HepG2 (cell line): ENCODE measurements around the gene EIF3L. TPM values are rescaled to one million over a fixed set of nuclear protein-coding genes. Genes with fewer than 3 reads are reported as not detected.

ENCODE experiments used
- ATAC-seq: fragments of 200-7000 bp; cut with Tn5 transposase; 3 replicates; pipeline ENCODE4 v1.9.1; 2020; ENCODE audit warnings: mild to moderate bottlenecking, moderate library complexity
- BruUV-seq: library from RNA; stranded (reverse); fragments of 400-500 nt; replicated peaks from 2 replicates; lab custom pipeline; 2021; lab: Mats Ljungman, UMichigan
- CTCF ChIA-PET: fragments of 300-600 bp; formaldehyde crosslinking; extraction: SDS; loops from one replicate; lab custom pipeline; 2021; ENCODE audit warnings: low total read pairs, inconsistent platforms, low intra/inter-chr PET ratio; lab: Yijun Ruan, JAX
- POLR2A ChIA-PET: fragments of 350-600 bp; sonication (Branson Sonifier 250); formaldehyde crosslinking; loops from one replicate; lab custom pipeline; 2020; ENCODE audit warnings: antibody characterized with exemption, inconsistent platforms; lab: Yijun Ruan, JAX
- DNase-seq: peaks from one replicate; pipeline ENCODE4 v3.0.0-alpha.2; 2015; ENCODE audit warnings: low spot score
- FAIRE-seq: peaks from 3 replicates; lab custom pipeline; 2011; peaks lifted over from hg19 to GRCh38; lab: Jason Lieb, UNC
- H2AFZ ChIP-seq: one replicate; pipeline ENCODE4 v1.6.1; 2011; ENCODE audit warnings: low read length, inconsistent platforms
- H3K27ac ChIP-seq: fragments of 300-600 bp; 3 replicates; pipeline ENCODE4 v1.8.0; 2011; ENCODE audit warnings: mixed run types, mild to moderate bottlenecking, mixed read lengths, low read length, inconsistent platforms; ENCODE audit not compliant: insufficient read depth; ENCODE audit errors: extremely low read length
- H3K27me3 ChIP-seq, 2 experiments: fragments of 200-600 bp in 1 of 2; 2 replicates in 1 of 2; 3 replicates in 1 of 2; pipeline versions ENCODE4 v1.6.0 to v1.8.0; 2011; ENCODE audit warnings: low read length in 2 of 2, mild to moderate bottlenecking in 2 of 2, moderate library complexity in 2 of 2, inconsistent platforms in 1 of 2; ENCODE audit not compliant: insufficient read depth in 2 of 2, control insufficient read depth in 1 of 2
- H3K36me3 ChIP-seq, 2 experiments: fragments of 200-600 bp in 1 of 2; replicated peaks in 1 of 2; 2 replicates in 1 of 2; 3 replicates in 1 of 2; pipeline versions ENCODE4 v1.5.1 to v1.8.0; 2011; ENCODE audit warnings: low read length in 2 of 2, inconsistent platforms in 1 of 2; ENCODE audit not compliant: insufficient read depth in 2 of 2, control insufficient read depth in 1 of 2
- H3K4me1 ChIP-seq: 2 replicates; pipeline ENCODE4 v1.5.1; 2012; ENCODE audit warnings: low read length, inconsistent platforms; ENCODE audit not compliant: insufficient read depth
- H3K4me2 ChIP-seq: 2 replicates; pipeline ENCODE4 v1.6.0; 2011; ENCODE audit warnings: low read depth, low read length, inconsistent platforms
- H3K4me3 ChIP-seq, 3 experiments: fragments of 200-600 bp in 1 of 3; sonication (generic), shearing (Covaris generic) in 1 of 3; replicated peaks in 1 of 3; 2 replicates each; pipeline ENCODE4 v1.5.1; 2011 to 2016; ENCODE audit warnings: low read length in 3 of 3, inconsistent platforms in 2 of 3, low read depth in 2 of 3, mild to moderate bottlenecking in 2 of 3, control low read depth in 1 of 3, mixed read lengths in 1 of 3; ENCODE audit not compliant: insufficient read depth in 1 of 3
- H3K79me2 ChIP-seq: one replicate; pipeline ENCODE4 v1.6.1; 2011; ENCODE audit warnings: low read length, inconsistent platforms; ENCODE audit not compliant: insufficient read depth
- H3K9ac ChIP-seq: 2 replicates; pipeline ENCODE4 v1.6.0; 2011; ENCODE audit warnings: mild to moderate bottlenecking, low read depth, low read length, inconsistent platforms; ENCODE audit not compliant: insufficient read depth
- H3K9me3 ChIP-seq: 2 replicates; pipeline ENCODE4 v1.5.1; 2012; ENCODE audit warnings: mild to moderate bottlenecking, low read length
- H4K20me1 ChIP-seq: 2 replicates; pipeline ENCODE4 v1.6.0; 2011; ENCODE audit warnings: inconsistent platforms, mild to moderate bottlenecking, low read length, moderate library complexity; ENCODE audit not compliant: insufficient read depth
- BCL6 ChIP-seq: IDR thresholded peaks from 2 replicates; pipeline ENCODE4 v1.6.1; 2016; ENCODE audit warnings: missing genetic modification reagents, missing compliant biosample characterization
- CREB1 ChIP-seq, 2 experiments: fragments of 450-650 bp in 1 of 2; IDR thresholded peaks; 2 replicates each; pipeline ENCODE4 v1.6.1; 2016 to 2017; ENCODE audit warnings: control low read depth in 1 of 2, mild to moderate bottlenecking in 1 of 2, missing compliant biosample characterization in 1 of 2, missing genetic modification characterization in 1 of 2
- GTF3A ChIP-seq: sonication (generic); formaldehyde crosslinking; conservative IDR thresholded peaks from 2 replicates; pipeline ENCODE4 v1.4.0; 2020; ENCODE audit warnings: mild to moderate bottlenecking, missing genetic modification reagents
- HOXD1 ChIP-seq: sonication (generic); formaldehyde crosslinking; IDR thresholded peaks from 2 replicates; pipeline ENCODE4 v1.5.0; 2020; ENCODE audit warnings: missing genetic modification reagents
- MED1 ChIP-seq: sonication (generic); formaldehyde crosslinking; IDR thresholded peaks from 2 replicates; pipeline ENCODE4 v1.4.0; 2020; ENCODE audit warnings: missing genetic modification reagents
- MYC ChIP-seq: sonication (generic); formaldehyde crosslinking; IDR thresholded peaks from 2 replicates; pipeline ENCODE4 v1.9.0; 2021; ENCODE audit warnings: missing genetic modification reagents, borderline replicate concordance
- NAIF1 ChIP-seq: sonication (generic); formaldehyde crosslinking; IDR thresholded peaks from 2 replicates; pipeline ENCODE4 v1.5.0; 2020; ENCODE audit warnings: mild to moderate bottlenecking, missing genetic modification reagents, borderline replicate concordance
- SIX1 ChIP-seq: sonication (generic); formaldehyde crosslinking; IDR thresholded peaks from 2 replicates; pipeline ENCODE4 v1.4.0; 2020; ENCODE audit warnings: missing genetic modification reagents, borderline replicate concordance
- ZFP36 ChIP-seq: fragments of 150-350 bp; IDR thresholded peaks from 2 replicates; pipeline ENCODE4 v1.6.1; 2018; ENCODE audit warnings: borderline replicate concordance, low read length, low read depth; ENCODE audit not compliant: partially characterized antibody
- ZIK1 ChIP-seq: sonication (generic); formaldehyde crosslinking; IDR thresholded peaks from 2 replicates; pipeline ENCODE4 v1.5.0; 2020; ENCODE audit warnings: mild to moderate bottlenecking, low read depth, missing genetic modification reagents, borderline replicate concordance
- ZKSCAN1 ChIP-seq: fragments of 150-350 bp; IDR thresholded peaks from 2 replicates; pipeline ENCODE4 v1.6.1; 2014; ENCODE audit warnings: low read length
- ZKSCAN8 ChIP-seq: IDR thresholded peaks from 2 replicates; pipeline ENCODE4 v1.6.1; 2016; ENCODE audit warnings: borderline replicate concordance, missing genetic modification reagents, missing compliant biosample characterization
- ZNF513 ChIP-seq: sonication (generic); formaldehyde crosslinking; conservative IDR thresholded peaks from 2 replicates; pipeline ENCODE4 v1.5.0; 2020; ENCODE audit warnings: missing genetic modification reagents
- ZNF550 ChIP-seq: sonication (generic); formaldehyde crosslinking; IDR thresholded peaks from 2 replicates; pipeline ENCODE4 v1.4.0; 2020; ENCODE audit warnings: mild to moderate bottlenecking, missing genetic modification reagents, borderline replicate concordance
- ZNF609 ChIP-seq: sonication (generic); formaldehyde crosslinking; IDR thresholded peaks from 2 replicates; pipeline ENCODE4 v1.4.0; 2020; ENCODE audit warnings: mild to moderate bottlenecking, missing genetic modification reagents, borderline replicate concordance
- WGBS: methylation state at CpG from one replicate; pipeline ENCODE4 v1.1.6; 2017; ENCODE audit warnings: low lambda C conversion rate; 5-methylcytosine and 5-hydroxymethylcytosine counted together
- in situ Hi-C: cut with HindIII; loops from 2 replicates; pipeline ENCODE4 v1.10.0; 2017; ENCODE audit warnings: low pct_unique_long_range_greater_than_20kb; ENCODE audit not compliant: extremely low pct_ligation_motif_present
- intact Hi-C: fragments of 100-400 bp; cut with micrococcal nuclease; formaldehyde crosslinking; loops from one replicate; pipeline ENCODE4 v1.10.0; 2022; ENCODE audit not compliant: unreplicated experiment
- polyA plus RNA-seq, 8 experiments: library from polyadenylated mRNA; depleted of rRNA in 3 of 8; stranded (reverse) in 7 of 8; unstranded in 1 of 8; fragments of >200 nt; fragmentation: Illumina TruSeq in 4 of 8; extraction: Trizol in 4 of 8; gene quantifications; 2 replicates each; pipeline versions ENCODE4 v1.2.1 to v1.2.3, GENCODE V29; 2011 to 2016; ENCODE audit warnings: low read depth in 4 of 8, missing spikeins in 1 of 8, mixed read lengths in 1 of 8; ENCODE audit not compliant: insufficient read depth in 1 of 8
- total RNA-seq, 5 experiments: library from RNA; depleted of rRNA; stranded (reverse); fragments of >200 nt; fragmentation: Illumina TruSeq; extraction: Trizol; gene quantifications; 2 replicates each; pipeline ENCODE4 v1.2.3, GENCODE V29; 2016; ENCODE audit warnings: low read depth in 1 of 5
- TF ChIP-seq, protein P1 (sequence below): sonication (generic); formaldehyde crosslinking; conservative IDR thresholded peaks from 2 replicates; pipeline ENCODE4 v1.4.0; 2020; ENCODE audit warnings: missing genetic modification reagents

EIF3L gene
- total and polyA plus RNA-seq, 2 of the 13 experiments (the other 11 are each of a cell fraction or from before 2014, with no cell fraction given): 514 to 793 TPM

GRCh38 chr22:37897807-37898206, 48.6 kb downstream of the EIF3L start:
- intact Hi-C loops: no loop called here
- no peak overlapping the region for H2AFZ ChIP-seq
- in situ Hi-C loops: no loop called here
- H3K4me3 ChIP-seq: no peak overlapping the region
- H4K20me1 ChIP-seq: no peaks in the 10 kb centered on the region
- no peaks in the 10 kb centered on the region for H3K36me3 ChIP-seq
- no peaks in the 10 kb centered on the region for H3K27me3 ChIP-seq
- FAIRE-seq (no peak), ATAC-seq (no peak), DNase-seq (no peak)
- ChIA-PET POLR2A (interaction anchor here (0.9 to 6.8 kb wide), 8 partner anchors 10 to 93 kb away, joined by 3 to 69 read pairs (median 6); partner anchors contain the start of genes ANKRD54, GCAT and MICALL1), CTCF (no interaction called here)
- peak overlapping the region; percentile 52; the same call in 1 of the 2 replicates for H3K9ac ChIP-seq
- no peak overlapping the region; the same call in 1 of the 2 replicates for H3K4me2 ChIP-seq
- peaks cover 71% of the 10 kb centered on the region for H3K4me1 ChIP-seq
- no TSS peak for BruUV-seq
- H3K27ac ChIP-seq: peak overlapping the region; percentile 80
- 93% methylated on average over 2 of the region's 2 CpGs for WGBS
- no peaks in the 10 kb centered on the region for H3K9me3 ChIP-seq
- H3K79me2 ChIP-seq: no peaks in the 10 kb centered on the region
- no peak for TF ChIP-seq GTF3A
- 0 out of 2 replicates have a peak, but pooled peaks have one; percentile 17 for TF ChIP-seq ZNF609 (CRISPR knock-in tag)
- peak; percentile 48 for TF ChIP-seq ZFP36
- no peak for TF ChIP-seq ZKSCAN1
- TF ChIP-seq, protein P1, sequence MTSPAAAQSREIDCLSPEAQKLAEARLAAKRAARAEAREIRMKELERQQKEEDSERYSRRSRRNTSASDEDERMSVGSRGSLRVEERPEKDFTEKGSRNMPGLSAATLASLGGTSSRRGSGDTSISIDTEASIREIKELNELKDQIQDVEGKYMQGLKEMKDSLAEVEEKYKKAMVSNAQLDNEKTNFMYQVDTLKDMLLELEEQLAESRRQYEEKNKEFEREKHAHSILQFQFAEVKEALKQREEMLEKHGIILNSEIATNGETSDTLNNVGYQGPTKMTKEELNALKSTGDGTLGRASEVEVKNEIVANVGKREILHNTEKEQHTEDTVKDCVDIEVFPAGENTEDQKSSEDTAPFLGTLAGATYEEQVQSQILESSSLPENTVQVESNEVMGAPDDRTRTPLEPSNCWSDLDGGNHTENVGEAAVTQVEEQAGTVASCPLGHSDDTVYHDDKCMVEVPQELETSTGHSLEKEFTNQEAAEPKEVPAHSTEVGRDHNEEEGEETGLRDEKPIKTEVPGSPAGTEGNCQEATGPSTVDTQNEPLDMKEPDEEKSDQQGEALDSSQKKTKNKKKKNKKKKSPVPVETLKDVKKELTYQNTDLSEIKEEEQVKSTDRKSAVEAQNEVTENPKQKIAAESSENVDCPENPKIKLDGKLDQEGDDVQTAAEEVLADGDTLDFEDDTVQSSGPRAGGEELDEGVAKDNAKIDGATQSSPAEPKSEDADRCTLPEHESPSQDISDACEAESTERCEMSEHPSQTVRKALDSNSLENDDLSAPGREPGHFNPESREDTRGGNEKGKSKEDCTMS (CRISPR knock-in tag): no peak
- no peak for TF ChIP-seq ZNF513 (CRISPR knock-in tag)
- TF ChIP-seq CREB1 (IDR thresholded peaks at IDR 0.05): 0 out of 2 replicates have a peak, but pooled peaks have one; percentile 10
- no peak for TF ChIP-seq CREB1 (CRISPR knock-in tag; IDR thresholded peaks at IDR 0.05)
- TF ChIP-seq NAIF1 (CRISPR knock-in tag): no peak
- no peak for TF ChIP-seq MED1
- no peak for TF ChIP-seq ZIK1 (CRISPR knock-in tag)
- no peak for TF ChIP-seq MYC (CRISPR knock-in tag)
- TF ChIP-seq BCL6 (CRISPR knock-in tag): 0 out of 2 replicates have a peak, but pooled peaks have one; percentile 15
- TF ChIP-seq ZNF550: no peak
- TF ChIP-seq HOXD1 (CRISPR knock-in tag): no peak
- TF ChIP-seq ZKSCAN8: no peak
- no peak for TF ChIP-seq SIX1 (CRISPR knock-in tag)
